Astrocyte (in vitro differentiated cells and primary cell): ENCODE measurements around the gene PEX11A. TPM values are rescaled to one million over a fixed set of nuclear protein-coding genes. Genes with fewer than 3 reads are reported as not detected.

Experiments
- DNase-seq: peaks from one replicate; pipeline ENCODE4 v3.0.0-alpha.2; 2010; ENCODE audit warnings: low read depth
- FAIRE-seq: peaks from 2 replicates; lab custom pipeline; 2011; peaks lifted over from hg19 to GRCh38; lab: Jason Lieb, UNC
- H2AFZ ChIP-seq: 2 replicates; pipeline ENCODE4 v1.6.0; 2012; ENCODE audit warnings: low read depth, low read length, inconsistent platforms
- H3K27ac ChIP-seq: 2 replicates; pipeline ENCODE4 v1.5.1; 2011; ENCODE audit warnings: low read depth, low read length, inconsistent platforms
- H3K27me3 ChIP-seq: 2 replicates; pipeline ENCODE4 v1.6.0; 2011; ENCODE audit warnings: low read length, inconsistent platforms; ENCODE audit not compliant: insufficient read depth
- H3K36me3 ChIP-seq: 2 replicates; pipeline ENCODE4 v1.5.1; 2011; ENCODE audit warnings: low read length, inconsistent platforms; ENCODE audit not compliant: insufficient read depth
- H3K4me1 ChIP-seq: 2 replicates; pipeline ENCODE4 v1.5.1; 2011; ENCODE audit warnings: low read length, inconsistent platforms; ENCODE audit not compliant: insufficient read depth
- H3K4me2 ChIP-seq: 2 replicates; pipeline ENCODE4 v1.6.0; 2012; ENCODE audit warnings: low read length, inconsistent platforms
- H3K4me3 ChIP-seq: 2 replicates; pipeline ENCODE4 v1.5.1; 2011; ENCODE audit warnings: low read depth, mild to moderate bottlenecking, low read length, inconsistent platforms; ENCODE audit not compliant: insufficient read depth
- H3K79me2 ChIP-seq: 2 replicates; pipeline ENCODE4 v1.6.0; 2012; ENCODE audit warnings: mild to moderate bottlenecking, low read length, inconsistent platforms; ENCODE audit not compliant: insufficient read depth
- H3K9ac ChIP-seq: 2 replicates; pipeline ENCODE4 v1.6.0; 2012; ENCODE audit warnings: mild to moderate bottlenecking, low read length, inconsistent platforms
- H3K9me3 ChIP-seq: 2 replicates; pipeline ENCODE4 v1.5.1; 2012; ENCODE audit warnings: low read depth, mild to moderate bottlenecking, low read length, inconsistent platforms; ENCODE audit not compliant: insufficient read depth
- H4K20me1 ChIP-seq: 2 replicates; pipeline ENCODE4 v1.6.0; 2012; ENCODE audit warnings: low read length, inconsistent platforms; ENCODE audit not compliant: insufficient read depth
- H3K27ac Mint-ChIP-seq: one replicate; pipeline ENCODE4 v1.8.0; 2021; ENCODE audit warnings: mild to moderate bottlenecking, mixed read lengths; ENCODE audit not compliant: unreplicated experiment
- H3K27me3 Mint-ChIP-seq: one replicate; pipeline ENCODE4 v1.8.0; 2021; ENCODE audit warnings: low read depth, mixed read lengths; ENCODE audit not compliant: unreplicated experiment
- H3K36me3 Mint-ChIP-seq: one replicate; pipeline ENCODE4 v1.8.0; 2021; ENCODE audit warnings: low read depth, mixed read lengths; ENCODE audit not compliant: unreplicated experiment
- H3K4me1 Mint-ChIP-seq: one replicate; pipeline ENCODE4 v1.8.0; 2021; ENCODE audit warnings: low read depth, mixed read lengths; ENCODE audit not compliant: unreplicated experiment
- H3K4me3 Mint-ChIP-seq: one replicate; pipeline ENCODE4 v1.8.0; 2021; ENCODE audit warnings: mild to moderate bottlenecking, moderate library complexity, mixed read lengths; ENCODE audit not compliant: unreplicated experiment
- H3K9me3 Mint-ChIP-seq: one replicate; pipeline ENCODE4 v1.8.0; 2021; ENCODE audit warnings: mild to moderate bottlenecking, mixed read lengths; ENCODE audit not compliant: unreplicated experiment
- CTCF ChIP-seq: IDR thresholded peaks from 2 replicates; pipeline ENCODE4 v1.5.1; 2011; ENCODE audit warnings: low read depth, mild to moderate bottlenecking, inconsistent platforms, low read length, moderate library complexity; ENCODE audit not compliant: insufficient read depth
- EZH2 ChIP-seq: IDR thresholded peaks from 2 replicates; pipeline ENCODE4 v1.6.1; 2012; ENCODE audit warnings: mild to moderate bottlenecking, low read length, inconsistent platforms; ENCODE audit not compliant: insufficient read depth
- total RNA-seq: library from RNA; stranded (reverse); gene quantifications from 2 replicates; pipeline ENCODE4 v1.2.1, GENCODE V29; 2021

PEX11A gene
- total RNA-seq, 1 donor from 2014 or later, result 2.1 TPM

GRCh38 chr15:89648106-89649012 is 42.2 kb downstream of the PEX11A start:
- TF ChIP-seq CTCF, result no peak
- no peak for TF ChIP-seq EZH2
- no peaks in the 10 kb centered on the region for H3K27me3 ChIP-seq
- Mint-ChIP-seq H3K4me1 (no peaks in the 10 kb centered on the region), H3K36me3 (peaks cover 11% of the 10 kb centered on the region), H3K27me3 (peaks cover 4% of the 10 kb centered on the region), H3K27ac (no peak overlapping the region), H3K4me3 (no peak overlapping the region), H3K9me3 (no peaks in the 10 kb centered on the region)
- H3K36me3 ChIP-seq, result no peaks in the 10 kb centered on the region
- no peak overlapping the region for H3K4me3 ChIP-seq
- no peak overlapping the region for H3K9ac ChIP-seq
- peaks cover 16% of the 10 kb centered on the region for H3K79me2 ChIP-seq
- H4K20me1 ChIP-seq, result peaks cover 18% of the 10 kb centered on the region
- H3K4me2 ChIP-seq, result no peak overlapping the region
- H3K9me3 ChIP-seq, result no peaks in the 10 kb centered on the region
- H3K4me1 ChIP-seq, result no peaks in the 10 kb centered on the region
- DNase-seq (no peak), FAIRE-seq (no peak)
- H3K27ac ChIP-seq, result no peak overlapping the region
- no peak overlapping the region for H2AFZ ChIP-seq

- H3K4me3 Mint-ChIP-seq, result peak overlapping the region; percentile 20
- Histone ChIP-seq H3K9me3 (no peaks in the 10 kb centered on the region), H3K4me2 (no peak overlapping the region), H3K27ac (no peak overlapping the region), H3K4me1 (no peaks in the 10 kb centered on the region), H3K79me2 (peaks cover 6% of the 10 kb centered on the region), H3K9ac (no peak overlapping the region), H3K36me3 (no peaks in the 10 kb centered on the region), H2AFZ (no peak overlapping the region), H3K4me3 (no peak overlapping the region), H3K27me3 (no peaks in the 10 kb centered on the region), H4K20me1 (peaks cover 10% of the 10 kb centered on the region)
- H3K27ac Mint-ChIP-seq, result no peak overlapping the region
- H3K27me3 Mint-ChIP-seq, result no peaks in the 10 kb centered on the region
- H3K36me3 Mint-ChIP-seq, result peaks cover 11% of the 10 kb centered on the region
- H3K4me1 Mint-ChIP-seq, result no peaks in the 10 kb centered on the region
- H3K9me3 Mint-ChIP-seq, result no peaks in the 10 kb centered on the region
- no peak for TF ChIP-seq EZH2
- TF ChIP-seq CTCF, result peak; percentile 76
- DNase-seq (no peak), FAIRE-seq (no peak)
Observed at GRCh38 chr15:89647191-89647851, 43.2 kb downstream of the PEX11A start.
